ENCODE results near the gene PLPP1. TPM values are rescaled to one million over a fixed set of nuclear protein-coding genes. Genes with fewer than 3 reads are reported as not detected.

The PLPP1 gene
- polyA plus RNA-seq, 1 of the 3 experiments (the other 2 are of a cell fraction), result 32.8 TPM

- ChIA-PET CTCF (interaction anchor here (0.9 to 1.7 kb wide), 2 partner anchors 21 to 107 kb away, joined by 3 to 4 read pairs; partner anchors contain the start of gene PLPP1), POLR2A (no interaction called here)
- Histone ChIP-seq H3K9ac (no peak overlapping the region), H3K9me2 (no peaks in the 10 kb centered on the region), H3K27ac (ENCODE audit: low read depth in 2 of 2, low read length in 1 of 2) (peak overlapping the region; percentile 36 to 47; a peak in 2 of 4 replicates), H3K4me1 (ENCODE audit: control insufficient read depth in 1 of 2, insufficient read depth in 2 of 2, low read depth in 1 of 2, low read length in 1 of 2) (peaks cover 0 to 13% of the 10 kb centered on the region in 2 experiments; a peak in 2 of 4 replicates), H3K79me2 (ENCODE audit: insufficient read depth) (peaks cover 8% of the 10 kb centered on the region; the same call in 1 of the 2 replicates), H3K4me3 (ENCODE audit: low read depth in 2 of 2, low read length in 1 of 2) (no peak overlapping the region), H3K27me3 (ENCODE audit: insufficient read depth) (no peaks in the 10 kb centered on the region), H3K4me2 (no peak overlapping the region), H3K36me3 (replicated peaks in 1 of 2; ENCODE audit: control insufficient read depth in 1 of 2, insufficient read depth in 2 of 2, low read length in 1 of 2) (peaks cover 47 to 72% of the 10 kb centered on the region in 2 experiments), H2AFZ (ENCODE audit: low read depth) (no peak overlapping the region), H4K20me1 (ENCODE audit: insufficient read depth) (no peaks in the 10 kb centered on the region), H3F3A (replicated peaks; ENCODE audit: insufficient read depth) (peaks cover 14% of the 10 kb centered on the region), H3K9me3 (no peaks in the 10 kb centered on the region)
- peak; percentile 41; the same call in 1 of the 2 replicates for TF ChIP-seq JUND (IDR thresholded peaks at IDR 0.05)
- TF ChIP-seq NFIC (IDR thresholded peaks at IDR 0.05; ENCODE audit: borderline replicate concordance), result peak; percentile 65
- TF ChIP-seq TCF12 (IDR thresholded peaks at IDR 0.05), result peak; percentile 60
- TF ChIP-seq FOSL2 (IDR thresholded peaks at IDR 0.05; ENCODE audit: borderline replicate concordance, low read depth), result peak; percentile 43; the same call in 1 of the 2 replicates
- no peak for TF ChIP-seq GABPA (IDR thresholded peaks at IDR 0.05; ENCODE audit: low read depth)
- no peak for TF ChIP-seq USF1 (IDR thresholded peaks at IDR 0.05; ENCODE audit: borderline replicate concordance, low read depth)
- TF ChIP-seq RXRA (IDR thresholded peaks at IDR 0.05; ENCODE audit: borderline replicate concordance, low read depth), result no peak
- TF ChIP-seq EP300 (IDR thresholded peaks at IDR 0.05; ENCODE audit: borderline replicate concordance in 1 of 2, low read depth in 1 of 2, low read length in 1 of 2), result 0 out of 4 replicates have a peak, but pooled peaks of 1 of the 2 experiments have one; percentile 12
- TF ChIP-seq MXI1 (IDR thresholded peaks at IDR 0.05; ENCODE audit: low read depth, low read length), result no peak
- TF ChIP-seq RAD21 (IDR thresholded peaks at IDR 0.05; ENCODE audit: low read length), result no peak
- TF ChIP-seq ELF1 (IDR thresholded peaks at IDR 0.05), result no peak
- no peak for TF ChIP-seq MEF2A (IDR thresholded peaks at IDR 0.05; ENCODE audit: borderline replicate concordance, low read depth)
- 68% methylated on average over 1 of the region's 1 CpG for WGBS (ENCODE audit: low lambda C conversion rate)
- DNase-seq, result peak; percentile 22
Observed at GRCh38 chr5:55427157-55427556, 107.6 kb downstream of the PLPP1 start.

- no peak overlapping the region for H3K9ac ChIP-seq
- 95% methylated on average over 3 of the region's 4 CpGs for WGBS (ENCODE audit: low lambda C conversion rate)
- ChIA-PET CTCF (interaction anchor here (0.9 to 1.7 kb wide), 2 partner anchors 20 to 108 kb away, joined by 3 to 4 read pairs; partner anchors contain the start of gene PLPP1), POLR2A (no interaction called here)
- H3K9me2 ChIP-seq, result no peaks in the 10 kb centered on the region
- no peak for DNase-seq
- H3K9me3 ChIP-seq, result no peaks in the 10 kb centered on the region
- H3F3A ChIP-seq (replicated peaks; ENCODE audit: insufficient read depth), result peaks cover 14% of the 10 kb centered on the region
- H4K20me1 ChIP-seq (ENCODE audit: insufficient read depth), result no peaks in the 10 kb centered on the region
- H3K4me3 ChIP-seq (ENCODE audit: low read depth in 2 of 2, low read length in 1 of 2), result no peak overlapping the region
- peaks cover 0 to 13% of the 10 kb centered on the region in 2 experiments; a peak in 2 of 4 replicates for H3K4me1 ChIP-seq (ENCODE audit: control insufficient read depth in 1 of 2, insufficient read depth in 2 of 2, low read depth in 1 of 2, low read length in 1 of 2)
- H3K27me3 ChIP-seq (ENCODE audit: insufficient read depth), result no peaks in the 10 kb centered on the region
- no peak overlapping the region for H3K4me2 ChIP-seq
- H3K79me2 ChIP-seq (ENCODE audit: insufficient read depth), result peaks cover 10% of the 10 kb centered on the region; the same call in 1 of the 2 replicates
- no peak overlapping the region for H2AFZ ChIP-seq (ENCODE audit: low read depth)
- peak overlapping the region in 1 of 2 experiments; percentile 47; a peak in 1 of 4 replicates for H3K27ac ChIP-seq (ENCODE audit: low read depth in 2 of 2, low read length in 1 of 2)
- peaks cover 53 to 70% of the 10 kb centered on the region in 2 experiments for H3K36me3 ChIP-seq (replicated peaks in 1 of 2; ENCODE audit: control insufficient read depth in 1 of 2, insufficient read depth in 2 of 2, low read length in 1 of 2)
- TF ChIP-seq NRF1 (IDR thresholded peaks at IDR 0.05; ENCODE audit: low read depth, low read length) (no peak), PBX3 (IDR thresholded peaks at IDR 0.05) (no peak), MEF2A (IDR thresholded peaks at IDR 0.05; ENCODE audit: borderline replicate concordance, low read depth) (no peak), SIN3A (IDR thresholded peaks at IDR 0.05; ENCODE audit: borderline replicate concordance, low read depth, low read length) (no peak), CHD2 (IDR thresholded peaks at IDR 0.05; ENCODE audit: low read length, partially characterized antibody) (no peak), RAD21 (IDR thresholded peaks at IDR 0.05; ENCODE audit: low read length) (no peak), RFX5 (IDR thresholded peaks at IDR 0.05; ENCODE audit: low read length) (no peak), GATA2 (CRISPR knock-in tag; IDR thresholded peaks at IDR 0.05) (no peak), MXI1 (IDR thresholded peaks at IDR 0.05; ENCODE audit: low read depth, low read length) (no peak), TCF12 (IDR thresholded peaks at IDR 0.05) (no peak), IRF3 (IDR thresholded peaks at IDR 0.05; ENCODE audit: low read depth, low read length) (no peak), REST (IDR thresholded peaks at IDR 0.05; ENCODE audit: low read depth, low read length) (no peak), USF1 (IDR thresholded peaks at IDR 0.05; ENCODE audit: borderline replicate concordance, low read depth) (no peak), YY1 (IDR thresholded peaks at IDR 0.05; ENCODE audit: low read depth) (no peak)
Observed at GRCh38 chr5:55426455-55426854, 108.3 kb downstream of the PLPP1 start.

Measured in SK-N-SH (cell line).